ENCODE measurements around the gene ENTPD2. TPM values are rescaled to one million over a fixed set of nuclear protein-coding genes. Genes with fewer than 3 reads are reported as not detected.

The ENTPD2 gene
- total and polyA plus RNA-seq, 2 experiments from 2014 or later: 1.8 to 1.9 TPM

GRCh38 chr9:137039611-137040366, 14.1 kb downstream of the ENTPD2 start (continued):
- no peak for TF ChIP-seq REST (IDR thresholded peaks at IDR 0.05; ENCODE audit: unreplicated experiment)
- no peak for TF ChIP-seq ZNF114 (CRISPR knock-in tag; IDR thresholded peaks at IDR 0.05)

DNA sequence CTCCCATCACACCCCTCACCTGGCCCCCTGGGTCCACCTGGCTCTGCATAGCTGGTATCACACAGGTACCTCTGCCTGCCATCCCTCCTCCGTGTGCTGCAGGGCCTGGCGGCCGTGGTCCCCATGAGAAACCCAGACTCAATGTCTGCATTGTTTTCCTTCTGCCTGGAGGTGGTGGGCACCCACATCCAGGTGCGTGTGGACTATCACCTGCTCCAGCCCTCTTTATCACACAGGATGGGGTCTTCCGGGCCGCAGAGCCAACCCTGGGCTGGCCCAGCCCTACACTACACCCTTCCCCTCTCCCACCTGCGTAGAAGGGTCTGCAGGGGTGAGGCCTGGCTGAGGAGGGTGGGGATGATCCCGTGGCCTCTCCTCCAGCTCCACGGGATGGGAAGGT, 14.9 kb downstream of the ENTPD2 start:
- Histone ChIP-seq H3F3A (replicated peaks; ENCODE audit: low read depth) (no peaks in the 10 kb centered on the region), H4K20me1 (replicated peaks; ENCODE audit: insufficient read depth) (no peaks in the 10 kb centered on the region; the same call in 1 of the 2 replicates), H3K4me1 (ENCODE audit: insufficient read depth) (no peaks in the 10 kb centered on the region), H3K4me3 (no peak overlapping the region), H3K4me2 (no peak overlapping the region), H3K27ac (ENCODE audit: low read depth) (no peak overlapping the region), H3K79me2 (replicated peaks; ENCODE audit: insufficient read depth) (no peaks in the 10 kb centered on the region; the same call in 1 of the 2 replicates), H2AFZ (no peak overlapping the region), H3K9me2 (ENCODE audit: insufficient read depth) (no peaks in the 10 kb centered on the region), H3K36me3 (ENCODE audit: insufficient read depth) (no peaks in the 10 kb centered on the region), H3K27me3 (ENCODE audit: insufficient read depth) (no peaks in the 10 kb centered on the region)
- Mint-ChIP-seq H3K27ac (no peak overlapping the region), H3K36me3 (ENCODE audit: low read depth) (no peaks in the 10 kb centered on the region; the same call in 2 of the 3 replicates), H3K4me1 (no peaks in the 10 kb centered on the region), H3K27me3 (ENCODE audit: insufficient read depth, low read depth, poor library complexity) (peaks cover 4% of the 10 kb centered on the region), H3K9me3 (no peaks in the 10 kb centered on the region), H3K4me3 (no peak overlapping the region)
- no peak for DNase-seq (ENCODE audit: low spot score)
- ATAC-seq: no peak
- TF ChIP-seq, protein P1, sequence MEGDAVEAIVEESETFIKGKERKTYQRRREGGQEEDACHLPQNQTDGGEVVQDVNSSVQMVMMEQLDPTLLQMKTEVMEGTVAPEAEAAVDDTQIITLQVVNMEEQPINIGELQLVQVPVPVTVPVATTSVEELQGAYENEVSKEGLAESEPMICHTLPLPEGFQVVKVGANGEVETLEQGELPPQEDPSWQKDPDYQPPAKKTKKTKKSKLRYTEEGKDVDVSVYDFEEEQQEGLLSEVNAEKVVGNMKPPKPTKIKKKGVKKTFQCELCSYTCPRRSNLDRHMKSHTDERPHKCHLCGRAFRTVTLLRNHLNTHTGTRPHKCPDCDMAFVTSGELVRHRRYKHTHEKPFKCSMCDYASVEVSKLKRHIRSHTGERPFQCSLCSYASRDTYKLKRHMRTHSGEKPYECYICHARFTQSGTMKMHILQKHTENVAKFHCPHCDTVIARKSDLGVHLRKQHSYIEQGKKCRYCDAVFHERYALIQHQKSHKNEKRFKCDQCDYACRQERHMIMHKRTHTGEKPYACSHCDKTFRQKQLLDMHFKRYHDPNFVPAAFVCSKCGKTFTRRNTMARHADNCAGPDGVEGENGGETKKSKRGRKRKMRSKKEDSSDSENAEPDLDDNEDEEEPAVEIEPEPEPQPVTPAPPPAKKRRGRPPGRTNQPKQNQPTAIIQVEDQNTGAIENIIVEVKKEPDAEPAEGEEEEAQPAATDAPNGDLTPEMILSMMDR (conservative IDR thresholded peaks at IDR 0.05; ENCODE audit: low read depth in 2 of 2): no peak
- TF ChIP-seq CREB1 (CRISPR knock-in tag; IDR thresholded peaks at IDR 0.05; ENCODE audit: low read depth) (no peak), REST (IDR thresholded peaks at IDR 0.05; ENCODE audit: unreplicated experiment) (no peak), POLR2AphosphoS5 (IDR thresholded peaks at IDR 0.05; ENCODE audit: low read depth) (no peak)
- TF ChIP-seq, protein P2, sequence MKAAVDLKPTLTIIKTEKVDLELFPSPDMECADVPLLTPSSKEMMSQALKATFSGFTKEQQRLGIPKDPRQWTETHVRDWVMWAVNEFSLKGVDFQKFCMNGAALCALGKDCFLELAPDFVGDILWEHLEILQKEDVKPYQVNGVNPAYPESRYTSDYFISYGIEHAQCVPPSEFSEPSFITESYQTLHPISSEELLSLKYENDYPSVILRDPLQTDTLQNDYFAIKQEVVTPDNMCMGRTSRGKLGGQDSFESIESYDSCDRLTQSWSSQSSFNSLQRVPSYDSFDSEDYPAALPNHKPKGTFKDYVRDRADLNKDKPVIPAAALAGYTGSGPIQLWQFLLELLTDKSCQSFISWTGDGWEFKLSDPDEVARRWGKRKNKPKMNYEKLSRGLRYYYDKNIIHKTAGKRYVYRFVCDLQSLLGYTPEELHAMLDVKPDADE (IDR thresholded peaks at IDR 0.05): no peak
- TF ChIP-seq, protein P3, sequence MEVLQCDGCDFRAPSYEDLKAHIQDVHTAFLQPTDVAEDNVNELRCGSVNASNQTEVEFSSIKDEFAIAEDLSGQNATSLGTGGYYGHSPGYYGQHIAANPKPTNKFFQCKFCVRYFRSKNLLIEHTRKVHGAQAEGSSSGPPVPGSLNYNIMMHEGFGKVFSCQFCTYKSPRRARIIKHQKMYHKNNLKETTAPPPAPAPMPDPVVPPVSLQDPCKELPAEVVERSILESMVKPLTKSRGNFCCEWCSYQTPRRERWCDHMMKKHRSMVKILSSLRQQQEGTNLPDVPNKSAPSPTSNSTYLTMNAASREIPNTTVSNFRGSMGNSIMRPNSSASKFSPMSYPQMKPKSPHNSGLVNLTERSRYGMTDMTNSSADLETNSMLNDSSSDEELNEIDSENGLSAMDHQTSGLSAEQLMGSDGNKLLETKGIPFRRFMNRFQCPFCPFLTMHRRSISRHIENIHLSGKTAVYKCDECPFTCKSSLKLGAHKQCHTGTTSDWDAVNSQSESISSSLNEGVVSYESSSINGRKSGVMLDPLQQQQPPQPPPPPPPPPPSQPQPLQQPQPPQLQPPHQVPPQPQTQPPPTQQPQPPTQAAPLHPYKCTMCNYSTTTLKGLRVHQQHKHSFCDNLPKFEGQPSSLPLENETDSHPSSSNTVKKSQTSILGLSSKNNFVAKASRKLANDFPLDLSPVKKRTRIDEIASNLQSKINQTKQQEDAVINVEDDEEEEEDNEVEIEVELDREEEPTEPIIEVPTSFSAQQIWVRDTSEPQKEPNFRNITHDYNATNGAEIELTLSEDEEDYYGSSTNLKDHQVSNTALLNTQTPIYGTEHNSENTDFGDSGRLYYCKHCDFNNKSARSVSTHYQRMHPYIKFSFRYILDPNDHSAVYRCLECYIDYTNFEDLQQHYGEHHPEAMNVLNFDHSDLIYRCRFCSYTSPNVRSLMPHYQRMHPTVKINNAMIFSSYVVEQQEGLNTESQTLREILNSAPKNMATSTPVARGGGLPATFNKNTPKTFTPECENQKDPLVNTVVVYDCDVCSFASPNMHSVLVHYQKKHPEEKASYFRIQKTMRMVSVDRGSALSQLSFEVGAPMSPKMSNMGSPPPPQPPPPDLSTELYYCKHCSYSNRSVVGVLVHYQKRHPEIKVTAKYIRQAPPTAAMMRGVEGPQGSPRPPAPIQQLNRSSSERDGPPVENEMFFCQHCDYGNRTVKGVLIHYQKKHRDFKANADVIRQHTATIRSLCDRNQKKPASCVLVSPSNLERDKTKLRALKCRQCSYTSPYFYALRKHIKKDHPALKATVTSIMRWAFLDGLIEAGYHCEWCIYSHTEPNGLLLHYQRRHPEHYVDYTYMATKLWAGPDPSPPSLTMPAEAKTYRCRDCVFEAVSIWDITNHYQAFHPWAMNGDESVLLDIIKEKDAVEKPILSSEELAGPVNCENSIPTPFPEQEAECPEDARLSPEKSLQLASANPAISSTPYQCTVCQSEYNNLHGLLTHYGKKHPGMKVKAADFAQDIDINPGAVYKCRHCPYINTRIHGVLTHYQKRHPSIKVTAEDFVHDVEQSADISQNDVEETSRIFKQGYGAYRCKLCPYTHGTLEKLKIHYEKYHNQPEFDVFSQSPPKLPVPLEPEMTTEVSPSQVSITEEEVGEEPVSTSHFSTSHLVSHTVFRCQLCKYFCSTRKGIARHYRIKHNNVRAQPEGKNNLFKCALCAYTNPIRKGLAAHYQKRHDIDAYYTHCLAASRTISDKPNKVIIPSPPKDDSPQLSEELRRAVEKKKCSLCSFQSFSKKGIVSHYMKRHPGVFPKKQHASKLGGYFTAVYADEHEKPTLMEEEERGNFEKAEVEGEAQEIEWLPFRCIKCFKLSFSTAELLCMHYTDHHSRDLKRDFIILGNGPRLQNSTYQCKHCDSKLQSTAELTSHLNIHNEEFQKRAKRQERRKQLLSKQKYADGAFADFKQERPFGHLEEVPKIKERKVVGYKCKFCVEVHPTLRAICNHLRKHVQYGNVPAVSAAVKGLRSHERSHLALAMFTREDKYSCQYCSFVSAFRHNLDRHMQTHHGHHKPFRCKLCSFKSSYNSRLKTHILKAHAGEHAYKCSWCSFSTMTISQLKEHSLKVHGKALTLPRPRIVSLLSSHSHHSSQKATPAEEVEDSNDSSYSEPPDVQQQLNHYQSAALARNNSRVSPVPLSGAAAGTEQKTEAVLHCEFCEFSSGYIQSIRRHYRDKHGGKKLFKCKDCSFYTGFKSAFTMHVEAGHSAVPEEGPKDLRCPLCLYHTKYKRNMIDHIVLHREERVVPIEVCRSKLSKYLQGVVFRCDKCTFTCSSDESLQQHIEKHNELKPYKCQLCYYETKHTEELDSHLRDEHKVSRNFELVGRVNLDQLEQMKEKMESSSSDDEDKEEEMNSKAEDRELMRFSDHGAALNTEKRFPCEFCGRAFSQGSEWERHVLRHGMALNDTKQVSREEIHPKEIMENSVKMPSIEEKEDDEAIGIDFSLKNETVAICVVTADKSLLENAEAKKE (CRISPR knock-in tag; IDR thresholded peaks at IDR 0.05): no peak
